B cell (primary cell): ENCODE measurements around the gene TMPRSS15. TPM values are rescaled to one million over a fixed set of nuclear protein-coding genes. Genes with fewer than 3 reads are reported as not detected.

Source experiments
- ATAC-seq: fragments of 200-7000 bp; cut with Tn5 transposase; one replicate; pipeline ENCODE4 v1.10.0; 2021; ENCODE audit warnings: low read depth, mild to moderate bottlenecking, moderate number of reproducible peaks, moderate library complexity
- CTCF ChIA-PET: fragments of 350-600 bp; sonication (Branson Sonifier 250); formaldehyde crosslinking; loops from one replicate; lab custom pipeline; 2021; ENCODE audit warnings: antibody characterized with exemption, inconsistent platforms; lab: Charles Lee
- POLR2A ChIA-PET: fragments of 350-600 bp; sonication (Branson Sonifier 250); formaldehyde crosslinking; loops from one replicate; lab custom pipeline; 2021; ENCODE audit warnings: antibody characterized with exemption; lab: Charles Lee
- DNase-seq: peaks from one replicate; pipeline ENCODE4 v3.0.0; 2013
- H2AFZ ChIP-seq: 2 replicates; pipeline ENCODE4 v1.6.1; 2012; ENCODE audit warnings: mild to moderate bottlenecking, low read depth, low read length; ENCODE audit not compliant: insufficient read depth, poor library complexity, severe bottlenecking
- H3K27ac ChIP-seq, 2 donors: 1 replicate in 1 of 2; 2 replicates in 1 of 2; pipeline ENCODE4 v1.5.1; 2012 to 2013; ENCODE audit warnings: low read length in 2 of 2, mild to moderate bottlenecking in 2 of 2, moderate library complexity in 1 of 2
- H3K27me3 ChIP-seq, 4 experiments: fragments of 200-600 bp in 1 of 4; sonication (generic) in 1 of 4; replicated peaks in 1 of 4; 1 replicate in 2 of 4; 2 replicates in 2 of 4; pipeline versions ENCODE4 v1.6.1 to v1.7.0; 2013 to 2016; ENCODE audit warnings: low read length in 3 of 4, mild to moderate bottlenecking in 2 of 4, mixed read lengths in 1 of 4, moderate library complexity in 1 of 4; ENCODE audit not compliant: insufficient read depth in 4 of 4, control insufficient read depth in 3 of 4; ENCODE audit errors: control extremely low read depth in 1 of 4
- H3K36me3 ChIP-seq, 2 experiments: replicated peaks in 1 of 2; 1 replicate in 1 of 2; 2 replicates in 1 of 2; pipeline versions ENCODE4 v1.6.1 to v1.7.1; 2013; ENCODE audit warnings: low read length in 1 of 2; ENCODE audit not compliant: insufficient read depth in 2 of 2, control insufficient read depth in 1 of 2; ENCODE audit errors: control extremely low read depth in 1 of 2, extremely low read depth in 1 of 2
- H3K4me1 ChIP-seq, 2 donors: fragments of 200-600 bp in 1 of 2; sonication (generic) in 1 of 2; 1 replicate in 1 of 2; 2 replicates in 1 of 2; pipeline versions ENCODE4 v1.5.1 to v1.6.1; 2013 to 2017; ENCODE audit warnings: low read length in 2 of 2; ENCODE audit not compliant: control insufficient read depth in 2 of 2, insufficient read depth in 2 of 2
- H3K4me2 ChIP-seq: replicated peaks from 2 replicates; pipeline ENCODE3; 2012; ENCODE audit warnings: mild to moderate bottlenecking, low read depth, low read length; ENCODE audit not compliant: poor library complexity, severe bottlenecking
- H3K4me3 ChIP-seq, 5 experiments: fragments of 200-600 bp in 1 of 5; sonication (generic) in 1 of 5; 1 replicate in 3 of 5; 2 replicates in 2 of 5; pipeline versions ENCODE4 v1.5.1 to v1.7.0; 2011 to 2016; ENCODE audit warnings: low read length in 4 of 5, mild to moderate bottlenecking in 4 of 5, low read depth in 2 of 5, control low read depth in 1 of 5, moderate library complexity in 1 of 5; ENCODE audit not compliant: insufficient read depth in 1 of 5; ENCODE audit errors: control extremely low read depth in 1 of 5, extremely low read depth in 1 of 5
- H3K79me2 ChIP-seq: fragments of 200-600 bp; sonication (generic); one replicate; pipeline ENCODE4 v1.6.0; 2016; ENCODE audit warnings: low read length; ENCODE audit not compliant: control insufficient read depth, insufficient read depth
- H3K9ac ChIP-seq: fragments of 200-600 bp; sonication (generic); 2 replicates; pipeline ENCODE4 v1.6.1; 2017; ENCODE audit warnings: mild to moderate bottlenecking, low read length, moderate library complexity
- H3K9me3 ChIP-seq, 3 donors: one replicate each; pipeline versions ENCODE4 v1.6.1 to v1.7.1; 2013; ENCODE audit warnings: low read length in 2 of 3; ENCODE audit not compliant: control insufficient read depth in 2 of 3, insufficient read depth in 1 of 3; ENCODE audit errors: control extremely low read depth in 1 of 3
- H4K20me1 ChIP-seq: 2 replicates; pipeline ENCODE4 v1.6.0; 2012; ENCODE audit warnings: mild to moderate bottlenecking, low read length; ENCODE audit not compliant: insufficient read depth, control insufficient read depth, poor library complexity, severe bottlenecking
- H3K27ac Mint-ChIP-seq: one replicate; pipeline ENCODE4 v1.8.0; 2021; ENCODE audit warnings: mixed read lengths
- H3K27me3 Mint-ChIP-seq: one replicate; pipeline ENCODE4 v1.8.0; 2021; ENCODE audit warnings: mixed read lengths
- H3K4me1 Mint-ChIP-seq: one replicate; pipeline ENCODE4 v1.8.0; 2021; ENCODE audit warnings: mixed read lengths
- H3K4me3 Mint-ChIP-seq: one replicate; pipeline ENCODE4 v1.8.0; 2021; ENCODE audit warnings: mixed read lengths
- H3K9me3 Mint-ChIP-seq: one replicate; pipeline ENCODE4 v1.8.0; 2022; ENCODE audit warnings: mixed read lengths; ENCODE audit not compliant: insufficient read depth
- EZH2 ChIP-seq: IDR thresholded peaks from 2 replicates; pipeline ENCODE4 v1.6.1; 2012; ENCODE audit warnings: borderline replicate concordance, low read depth, mild to moderate bottlenecking, moderate library complexity, low read length; ENCODE audit not compliant: insufficient read depth, poor library complexity, severe bottlenecking
- WGBS: methylation state at CpG from one replicate; pipeline ENCODE4 v1.1.5; 2013; ENCODE audit warnings: missing lambda C conversion rate; ENCODE audit not compliant: insufficient coverage; 5-methylcytosine and 5-hydroxymethylcytosine counted together
- intact Hi-C: fragments of 100-400 bp; cut with micrococcal nuclease; formaldehyde crosslinking; loops from one replicate; pipeline ENCODE4 v1.10.0; 2022
- polyA plus RNA-seq: library from polyadenylated mRNA; depleted of rRNA; stranded (reverse); fragments of >200 nt; gene quantifications from 2 replicates; pipeline ENCODE4 v1.2.3, GENCODE V29; 2012
- total RNA-seq, 2 donors: library from RNA; stranded (reverse); fragments of 120-200 nt in 1 of 2; gene quantifications; 1 replicate in 1 of 2; 2 replicates in 1 of 2; pipeline versions ENCODE4 v1.2.3 to v1.2.4, GENCODE V29; 2013 to 2022
- TF ChIP-seq, protein P1 (sequence below): fragments of 200-600 bp; IDR thresholded peaks from one replicate; pipeline ENCODE4 v1.8.0; 2022; ENCODE audit warnings: antibody characterized with exemption, mild to moderate bottlenecking

Gene TMPRSS15
- total and polyA plus RNA-seq, 2 donors (not counting 1 experiment from before 2014, with no cell fraction given), result 0.04 TPM; not detected in 1

DNA sequence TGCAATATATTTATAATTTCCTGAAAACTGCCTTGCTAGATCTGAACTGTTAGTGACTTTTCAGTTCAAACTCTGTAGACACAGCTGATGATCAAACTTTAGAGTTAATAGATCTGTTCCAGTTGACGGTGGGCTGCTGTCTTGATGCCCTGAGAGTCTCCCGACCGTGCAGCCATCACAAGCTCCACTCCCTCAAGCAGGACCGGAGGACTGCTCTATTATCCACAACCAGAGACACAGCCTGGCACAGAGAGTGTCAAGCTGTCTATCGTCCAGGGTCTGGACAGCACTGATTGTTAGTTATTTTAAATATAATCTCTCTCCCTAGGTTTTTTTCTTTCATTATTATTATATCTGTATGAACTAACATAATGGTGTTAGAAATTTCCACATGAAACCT, 150.9 kb downstream of the TMPRSS15 start:
- H3K4me2 ChIP-seq, result no peak overlapping the region
- H3K27me3 ChIP-seq, result no peaks in the 10 kb centered on the region
- DNase-seq, result no peak
- H3K9me3 ChIP-seq, result no peaks in the 10 kb centered on the region
- Mint-ChIP-seq H3K27me3 (no peaks in the 10 kb centered on the region), H3K27ac (no peak overlapping the region), H3K4me1 (no peaks in the 10 kb centered on the region), H3K4me3 (no peak overlapping the region), H3K9me3 (no peaks in the 10 kb centered on the region)
- H3K4me3 ChIP-seq, result no peak overlapping the region
- H3K27ac ChIP-seq, result no peak overlapping the region
- H2AFZ ChIP-seq, result no peak overlapping the region
- TF ChIP-seq, protein P1, sequence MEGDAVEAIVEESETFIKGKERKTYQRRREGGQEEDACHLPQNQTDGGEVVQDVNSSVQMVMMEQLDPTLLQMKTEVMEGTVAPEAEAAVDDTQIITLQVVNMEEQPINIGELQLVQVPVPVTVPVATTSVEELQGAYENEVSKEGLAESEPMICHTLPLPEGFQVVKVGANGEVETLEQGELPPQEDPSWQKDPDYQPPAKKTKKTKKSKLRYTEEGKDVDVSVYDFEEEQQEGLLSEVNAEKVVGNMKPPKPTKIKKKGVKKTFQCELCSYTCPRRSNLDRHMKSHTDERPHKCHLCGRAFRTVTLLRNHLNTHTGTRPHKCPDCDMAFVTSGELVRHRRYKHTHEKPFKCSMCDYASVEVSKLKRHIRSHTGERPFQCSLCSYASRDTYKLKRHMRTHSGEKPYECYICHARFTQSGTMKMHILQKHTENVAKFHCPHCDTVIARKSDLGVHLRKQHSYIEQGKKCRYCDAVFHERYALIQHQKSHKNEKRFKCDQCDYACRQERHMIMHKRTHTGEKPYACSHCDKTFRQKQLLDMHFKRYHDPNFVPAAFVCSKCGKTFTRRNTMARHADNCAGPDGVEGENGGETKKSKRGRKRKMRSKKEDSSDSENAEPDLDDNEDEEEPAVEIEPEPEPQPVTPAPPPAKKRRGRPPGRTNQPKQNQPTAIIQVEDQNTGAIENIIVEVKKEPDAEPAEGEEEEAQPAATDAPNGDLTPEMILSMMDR, result no peak
- no peak for TF ChIP-seq EZH2
- no peaks in the 10 kb centered on the region for H4K20me1 ChIP-seq
- 75% methylated on average over 3 of the region's 5 CpGs for WGBS
- H3K79me2 ChIP-seq, result no peaks in the 10 kb centered on the region
- H3K9ac ChIP-seq, result no peak overlapping the region
- H3K36me3 ChIP-seq, result no peaks in the 10 kb centered on the region
- POLR2A ChIA-PET, result no interaction called here
- no peak for ATAC-seq
- H3K4me1 ChIP-seq, result no peaks in the 10 kb centered on the region
- CTCF ChIA-PET, result no interaction called here
- intact Hi-C loops, result no loop called here

DNA sequence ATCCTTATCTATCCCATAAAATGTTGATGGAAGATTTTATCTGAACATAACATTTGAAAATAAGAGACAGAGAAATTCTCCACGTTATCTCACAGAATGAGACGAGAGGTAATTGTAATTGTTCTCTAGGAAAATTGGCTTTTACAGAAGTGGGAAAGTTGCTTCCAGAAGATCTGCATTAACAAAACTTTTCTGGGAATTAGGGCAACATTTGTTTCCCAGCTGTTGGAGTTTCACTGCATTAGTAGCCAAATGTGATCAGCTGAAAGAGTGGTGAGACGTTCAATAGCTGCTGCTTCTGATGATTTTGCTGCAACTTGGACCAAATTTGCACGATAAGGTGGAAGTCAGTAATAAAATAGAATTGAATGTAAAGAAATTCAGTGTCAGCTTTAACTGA, 151.3 kb downstream of the TMPRSS15 start:
- DNase-seq, result no peak
- Histone ChIP-seq H3K79me2 (no peaks in the 10 kb centered on the region), H3K4me2 (no peak overlapping the region), H4K20me1 (no peaks in the 10 kb centered on the region), H3K9ac (no peak overlapping the region), H3K9me3 (no peaks in the 10 kb centered on the region), H3K4me3 (no peak overlapping the region), H3K4me1 (no peaks in the 10 kb centered on the region), H2AFZ (no peak overlapping the region), H3K27me3 (no peaks in the 10 kb centered on the region), H3K36me3 (no peaks in the 10 kb centered on the region), H3K27ac (no peak overlapping the region)
- ChIA-PET CTCF (no interaction called here), POLR2A (no interaction called here)
- TF ChIP-seq EZH2, result no peak
- TF ChIP-seq, protein P1, result no peak
- no peak for ATAC-seq
- Mint-ChIP-seq H3K4me3 (no peak overlapping the region), H3K27me3 (no peaks in the 10 kb centered on the region), H3K9me3 (no peaks in the 10 kb centered on the region), H3K27ac (no peak overlapping the region), H3K4me1 (no peaks in the 10 kb centered on the region)
- 100% methylated on average over 1 of the region's 4 CpGs for WGBS
- intact Hi-C loops, result no loop called here
